ENCODE data around the gene PPFIA2.
"Not testable (repeated sequence)": the region's sequence is repeated elsewhere in the genome, so short reads cannot be mapped to it uniquely, and the experiment has no call there.

The PPFIA2 gene

DNA sequence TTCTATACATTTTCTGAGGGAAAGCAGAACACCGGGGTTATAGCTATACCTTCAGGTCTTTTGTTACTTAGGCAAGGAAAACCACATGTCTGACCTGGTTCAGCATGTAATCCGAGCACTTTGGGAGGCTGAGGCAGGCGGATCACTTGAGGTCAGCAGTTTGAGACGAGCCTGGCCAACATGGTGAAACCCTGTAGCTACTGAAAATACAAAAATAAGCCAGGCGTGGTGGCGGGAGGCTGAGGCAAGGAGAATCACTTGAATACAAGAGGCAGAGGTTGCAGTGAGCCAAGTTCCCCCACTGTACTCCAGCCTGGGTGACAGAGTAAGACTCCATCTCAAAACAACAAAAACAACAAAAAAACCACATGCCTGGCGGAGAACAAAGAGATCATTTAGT is 503.7 kb downstream of the PPFIA2 start:
- DNase-seq, result no peak

GRCh38 chr12:81253360-81253759 is 505.8 kb downstream of the PPFIA2 start:
- no peak for DNase-seq

- no peak for DNase-seq
Observed at GRCh38 chr12:81252228-81252627, 506.9 kb downstream of the PPFIA2 start.

DNA sequence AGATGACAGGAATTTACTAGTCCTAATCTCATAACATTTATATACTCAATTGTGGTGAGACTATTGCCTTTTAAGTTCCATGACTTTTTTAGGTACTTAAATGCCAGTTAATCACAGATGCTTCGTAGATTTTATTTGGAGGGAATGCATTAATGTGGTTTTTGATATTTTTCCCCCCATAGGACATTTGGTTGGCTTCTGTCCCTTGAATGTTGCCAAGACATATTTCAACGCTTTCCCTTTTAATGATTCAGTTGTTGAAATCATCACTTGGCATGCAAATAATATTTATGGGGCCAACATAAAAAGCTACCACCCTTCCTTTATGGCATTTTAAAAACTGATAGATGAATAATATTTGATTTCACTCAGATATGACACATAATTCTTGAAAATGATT is 509.2 kb downstream of the PPFIA2 start:
- no peak for DNase-seq

- DNase-seq, result no peak
Observed at GRCh38 chr12:81245907-81246570, 513.1 kb downstream of the PPFIA2 start.

- DNase-seq, result no peak
Observed at GRCh38 chr12:81245458-81245857, 513.7 kb downstream of the PPFIA2 start.

DNA sequence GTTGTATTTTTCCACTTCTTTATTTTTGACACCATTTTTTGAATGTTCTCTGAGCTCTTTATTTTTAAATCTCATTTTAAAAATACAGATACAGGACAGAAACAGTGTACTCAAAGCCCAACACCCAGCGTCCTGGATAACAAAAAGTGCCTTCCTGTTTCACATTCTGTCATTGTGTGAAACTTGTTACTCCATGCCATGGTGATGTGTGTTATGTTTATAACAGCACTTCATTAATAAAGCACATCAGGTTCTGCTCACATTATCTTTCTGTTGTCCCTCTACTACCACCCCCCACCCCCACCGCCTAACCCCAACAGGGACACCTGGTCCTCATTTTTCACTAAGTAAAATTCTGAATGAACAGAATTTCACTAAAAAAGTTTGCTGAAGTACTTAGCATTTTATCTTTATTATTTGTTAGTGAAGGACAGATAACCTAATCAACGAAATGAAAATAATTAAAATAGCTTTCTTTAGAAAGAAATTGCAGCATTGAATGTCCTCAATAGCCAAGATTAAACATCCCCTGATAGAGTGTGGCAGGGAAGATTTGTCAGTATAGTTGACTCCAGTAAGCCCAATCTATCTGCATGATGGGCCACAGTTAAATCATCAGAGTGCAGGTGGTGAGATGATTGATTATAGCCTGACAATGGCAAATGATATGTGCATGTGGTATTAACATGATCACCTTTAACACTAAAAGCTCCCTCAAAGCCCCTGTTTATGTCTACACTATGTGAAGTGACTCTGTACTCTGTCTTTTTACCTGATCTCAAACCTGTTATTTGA is 527.4 kb downstream of the PPFIA2 start:
- DNase-seq, result no peak

DNA sequence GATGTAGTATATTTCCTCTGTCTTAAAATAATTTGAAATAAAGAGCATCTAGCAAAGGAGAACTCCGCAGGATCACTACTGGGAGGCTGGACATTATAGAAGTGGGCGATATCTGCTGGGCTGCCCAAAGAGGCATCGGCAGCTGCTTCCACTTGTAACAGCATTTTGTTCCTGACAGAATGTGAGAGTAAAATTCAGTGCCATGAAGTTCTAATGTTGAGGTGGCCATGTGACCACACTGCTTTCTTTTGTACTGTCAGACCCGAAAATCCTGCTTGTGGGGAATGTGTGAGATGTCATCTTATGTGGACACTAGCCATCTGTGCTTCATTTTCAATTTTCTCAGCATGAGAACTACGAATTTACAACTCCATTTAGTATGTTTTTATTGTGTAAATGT is 529.4 kb downstream of the PPFIA2 start:
- no peak for DNase-seq

DNA sequence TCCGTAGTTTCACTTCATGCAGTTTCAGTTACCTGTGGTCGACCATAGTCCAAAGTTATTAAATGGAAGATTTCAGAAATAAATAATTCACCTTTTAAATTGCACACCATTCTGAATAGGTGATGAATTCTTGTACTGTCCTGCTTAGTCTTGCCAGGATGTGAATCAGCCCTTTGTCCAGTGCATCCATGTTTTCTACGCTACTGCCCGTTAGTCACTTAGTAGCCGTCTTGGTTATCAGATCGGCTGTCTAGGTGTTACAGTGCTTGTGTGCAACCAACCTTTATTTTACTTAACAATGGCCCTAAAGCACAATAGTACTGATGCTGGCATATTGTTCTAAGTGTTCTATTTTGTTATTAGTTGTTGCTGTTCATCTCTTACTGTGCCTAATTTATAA is 534.5 kb downstream of the PPFIA2 start:
- DNase-seq, result no peak

- DNase-seq, result no peak
Observed at GRCh38 chr12:81222846-81223592, 536.1 kb downstream of the PPFIA2 start.

- no peak for DNase-seq
Observed at GRCh38 chr12:81221681-81222080, 537.5 kb downstream of the PPFIA2 start.

GRCh38 chr12:81216739-81217138 is 542.4 kb downstream of the PPFIA2 start:
- no peak for DNase-seq

- DNase-seq, result no peak
Observed at GRCh38 chr12:81212996-81213696, 546.0 kb downstream of the PPFIA2 start.

GRCh38 chr12:81211306-81211705 is 547.8 kb downstream of the PPFIA2 start:
- no peak for DNase-seq

DNA sequence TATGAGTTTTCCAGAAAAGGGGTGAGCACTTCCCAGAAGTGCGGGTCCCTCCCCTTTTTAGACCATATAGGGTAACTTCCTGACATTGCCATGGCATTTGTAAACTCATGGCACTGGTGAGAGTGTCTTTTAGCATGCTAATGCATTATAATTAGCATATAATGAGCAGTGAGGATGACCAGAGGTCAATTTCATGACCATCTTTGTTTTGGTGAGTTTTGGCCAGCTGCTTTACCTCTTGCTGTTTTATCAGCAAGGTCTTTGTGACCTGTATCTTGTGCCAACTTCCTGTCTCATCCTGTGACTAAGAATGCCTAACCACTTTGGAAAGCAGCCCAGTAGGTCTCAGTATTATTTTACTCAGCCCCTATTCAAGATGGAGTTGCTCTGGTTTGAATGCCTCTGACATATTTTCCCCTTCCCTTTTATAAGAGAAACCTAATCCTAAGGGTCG is 549.4 kb downstream of the PPFIA2 start:
- DNase-seq, result not testable (repeated sequence)

- DNase-seq, result no peak
Observed at GRCh38 chr12:81209012-81209411, 550.1 kb downstream of the PPFIA2 start.

DNA sequence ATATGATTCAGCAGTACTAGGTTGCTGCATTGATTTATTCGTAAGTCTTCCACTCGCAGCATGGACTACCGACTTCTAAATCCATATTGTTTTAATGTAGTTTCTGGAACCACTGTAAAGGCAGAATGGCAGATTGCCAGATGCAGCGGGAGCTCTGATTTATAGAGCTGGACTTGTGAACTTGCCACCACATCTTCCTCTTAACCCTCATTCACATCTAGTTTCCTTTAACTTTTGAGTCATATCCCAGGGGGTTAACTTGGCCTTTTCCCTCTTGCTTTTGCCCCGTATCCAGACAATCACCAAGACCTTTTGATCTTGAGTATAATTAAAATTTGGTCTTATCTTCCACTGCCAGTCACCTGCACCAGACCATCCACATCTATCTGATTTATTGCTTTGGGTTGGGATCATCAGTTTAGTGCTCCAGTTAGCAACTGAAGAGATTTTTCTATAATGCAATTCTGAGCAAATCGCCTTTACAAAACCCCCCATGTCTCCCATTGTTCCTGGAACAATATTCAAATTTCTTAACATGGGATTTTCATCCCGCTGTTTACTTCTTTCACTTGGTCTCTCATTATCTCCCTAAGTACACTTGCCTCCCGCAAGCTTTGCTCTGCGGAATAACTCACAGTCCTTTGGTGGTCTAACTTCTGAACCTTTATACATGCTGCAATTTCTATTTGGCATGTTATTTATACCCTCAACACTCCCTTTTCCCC is 550.8 kb downstream of the PPFIA2 start:
- no peak for DNase-seq
